Mucosa of stomach (tissue), 1 donor: Measurements from ENCODE around the gene FFAR3.

Experiments
- H3K27me3 ChIP-seq: one replicate; pipeline ENCODE4 v1.7.0; 2013; ENCODE audit warnings: mild to moderate bottlenecking, low read length; ENCODE audit not compliant: control insufficient read depth, insufficient read depth
- H3K36me3 ChIP-seq: one replicate; pipeline ENCODE4 v1.7.0; 2013; ENCODE audit warnings: low read length; ENCODE audit not compliant: control insufficient read depth, insufficient read depth
- H3K4me1 ChIP-seq: one replicate; pipeline ENCODE4 v1.7.0; 2013; ENCODE audit warnings: mild to moderate bottlenecking, low read length; ENCODE audit not compliant: control insufficient read depth, insufficient read depth
- H3K4me3 ChIP-seq: one replicate; pipeline ENCODE4 v1.7.0; 2013; ENCODE audit warnings: low read length
- H3K9ac ChIP-seq: one replicate; pipeline ENCODE4 v1.7.0; 2013; ENCODE audit warnings: mild to moderate bottlenecking, low read length, moderate library complexity
- H3K9me3 ChIP-seq: one replicate; pipeline ENCODE4 v1.7.0; 2013; ENCODE audit warnings: mild to moderate bottlenecking, low read length, moderate library complexity; ENCODE audit not compliant: control insufficient read depth
- donor health status: Pancreatic carcinoma.

The FFAR3 gene

DNA sequence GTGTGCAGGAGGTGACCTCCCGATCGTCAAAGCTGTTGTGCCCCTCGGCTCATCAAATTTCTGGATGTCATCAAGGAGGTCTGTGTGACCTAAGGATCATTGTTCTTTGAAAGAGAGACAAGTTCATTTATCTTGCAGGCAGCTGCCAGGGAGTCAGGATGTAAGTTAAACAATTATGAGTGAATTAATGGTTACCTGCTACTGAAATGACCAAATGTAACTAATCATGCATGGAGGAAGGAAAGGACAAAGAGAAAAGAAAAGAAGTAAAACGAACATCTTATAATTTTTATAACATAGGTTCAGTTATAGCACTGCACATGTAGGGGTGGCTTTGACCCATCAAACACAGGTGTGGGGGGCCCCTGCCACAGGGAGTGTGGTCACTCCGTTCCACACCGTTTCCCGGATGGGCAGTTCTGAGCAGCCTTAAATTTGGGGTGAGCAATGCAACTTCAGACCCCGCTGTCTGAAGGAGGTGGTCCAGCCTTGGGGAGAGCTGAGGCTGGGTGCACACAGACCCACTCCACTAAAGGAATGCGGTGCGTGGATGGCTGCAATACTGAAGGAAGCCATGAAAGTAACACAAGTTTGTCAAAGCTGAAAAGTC, 24.0 kb upstream of the FFAR3 start:
- Histone ChIP-seq H3K36me3 (no peaks in the 10 kb centered on the region), H3K4me1 (no peaks in the 10 kb centered on the region)

DNA sequence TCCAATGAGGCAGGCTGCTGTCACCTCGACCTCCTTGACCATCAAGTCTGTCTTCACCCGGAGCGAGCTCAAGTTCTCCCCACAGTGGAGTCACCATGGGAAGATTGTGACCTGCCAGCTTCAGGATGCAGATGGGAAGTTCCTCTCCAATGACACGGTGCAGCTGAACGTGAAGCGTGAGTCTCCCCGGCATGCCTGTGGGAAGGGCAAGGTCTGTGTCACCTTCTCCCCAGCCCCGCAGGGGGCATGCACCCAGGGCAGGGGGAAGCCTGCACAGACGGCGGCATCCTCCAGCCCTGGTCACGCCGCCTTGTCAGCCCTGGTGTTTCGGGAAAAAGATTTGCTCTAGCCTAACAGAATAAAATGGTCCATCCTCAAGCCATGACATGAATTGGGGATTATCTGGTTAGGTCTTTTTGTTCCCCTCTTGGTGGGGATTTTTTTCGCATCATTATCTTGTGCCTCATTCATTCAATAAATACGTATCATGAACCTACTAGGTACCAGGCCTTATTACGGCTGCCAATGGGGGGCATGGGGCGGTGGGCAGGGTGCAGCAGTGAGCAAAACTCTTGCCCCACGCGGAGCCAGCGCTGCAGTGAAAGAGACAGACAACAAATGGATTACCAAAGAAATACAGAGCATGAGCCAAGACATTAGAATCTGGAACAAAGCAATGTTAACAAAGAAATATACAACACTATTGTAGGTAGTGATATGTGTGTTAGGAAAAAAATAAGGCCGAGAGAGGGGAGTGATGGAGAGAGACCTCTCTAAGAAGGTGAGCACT, 21.9 kb upstream of the FFAR3 start:
- no peak overlapping the region for H3K9ac ChIP-seq
- H3K36me3 ChIP-seq: no peaks in the 10 kb centered on the region
- H3K27me3 ChIP-seq: no peaks in the 10 kb centered on the region
- no peaks in the 10 kb centered on the region for H3K4me1 ChIP-seq
- H3K4me3 ChIP-seq: no peak overlapping the region
- no peaks in the 10 kb centered on the region for H3K9me3 ChIP-seq

More for the DNA sequence above, 24.0 kb upstream of the FFAR3 start:
- Histone ChIP-seq H3K27me3 (no peaks in the 10 kb centered on the region), H3K9ac (no peak overlapping the region), H3K4me3 (no peak overlapping the region), H3K9me3 (no peaks in the 10 kb centered on the region)

DNA sequence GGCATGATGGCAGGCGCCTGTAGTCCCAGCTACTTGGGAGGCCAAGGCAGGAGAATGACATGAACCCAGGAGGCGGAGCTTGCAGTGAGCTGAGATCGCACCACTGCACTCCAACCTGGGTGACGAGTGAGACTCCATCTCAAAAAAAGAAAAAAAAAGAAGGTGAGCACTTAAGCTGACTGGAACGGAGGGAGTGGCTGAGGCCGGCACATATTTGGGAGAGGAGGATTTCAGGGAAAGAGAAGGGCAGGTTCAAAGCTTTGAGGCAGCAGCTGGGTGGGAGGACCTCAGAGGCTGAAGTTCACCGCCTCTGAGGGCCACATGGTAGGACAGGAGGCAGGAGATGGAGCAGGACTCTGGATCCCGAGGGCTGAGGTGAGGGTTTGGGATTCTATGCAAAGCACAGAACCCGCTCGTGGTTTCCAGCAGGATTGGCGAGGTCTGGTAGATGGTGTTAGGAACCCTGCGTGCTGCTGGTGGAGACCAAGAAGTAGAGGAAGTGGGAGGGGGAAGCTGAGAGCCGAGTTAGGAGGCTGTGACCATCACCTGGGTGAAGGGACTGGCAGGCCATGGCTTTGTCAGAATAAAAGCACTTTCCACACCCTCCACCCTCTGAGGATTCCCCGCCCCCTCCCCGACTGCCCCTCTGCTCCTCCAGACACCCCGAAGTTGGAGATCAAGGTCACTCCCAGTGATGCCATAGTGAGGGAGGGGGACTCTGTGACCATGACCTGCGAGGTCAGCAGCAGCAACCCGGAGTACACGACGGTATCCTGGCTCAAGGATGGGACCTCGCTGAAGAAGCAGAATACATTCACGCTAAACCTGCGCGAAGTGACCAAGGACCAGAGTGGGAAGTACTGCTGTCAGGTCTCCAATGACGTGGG, 20.9 kb upstream of the FFAR3 start:
- Histone ChIP-seq H3K4me3 (no peak overlapping the region), H3K9ac (no peak overlapping the region), H3K27me3 (no peaks in the 10 kb centered on the region), H3K4me1 (no peaks in the 10 kb centered on the region), H3K36me3 (no peaks in the 10 kb centered on the region), H3K9me3 (no peaks in the 10 kb centered on the region)

DNA sequence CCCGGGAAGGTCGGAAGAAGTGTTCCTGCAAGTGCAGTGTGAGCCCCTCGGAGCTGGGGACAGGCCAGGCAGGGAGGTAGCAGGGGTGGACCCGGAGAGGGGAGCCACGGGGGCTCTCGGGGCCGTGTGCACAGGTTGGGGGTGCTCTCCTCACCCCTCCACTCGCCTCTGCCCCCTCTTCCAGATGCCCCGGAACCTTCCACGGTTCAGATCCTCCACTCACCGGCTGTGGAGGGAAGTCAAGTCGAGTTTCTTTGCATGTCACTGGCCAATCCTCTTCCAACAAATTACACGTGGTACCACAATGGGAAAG, 20.3 kb upstream of the FFAR3 start:
- Histone ChIP-seq H3K4me3 (no peak overlapping the region), H3K4me1 (no peaks in the 10 kb centered on the region), H3K36me3 (no peaks in the 10 kb centered on the region), H3K9me3 (no peaks in the 10 kb centered on the region), H3K27me3 (no peaks in the 10 kb centered on the region), H3K9ac (no peak overlapping the region)

DNA sequence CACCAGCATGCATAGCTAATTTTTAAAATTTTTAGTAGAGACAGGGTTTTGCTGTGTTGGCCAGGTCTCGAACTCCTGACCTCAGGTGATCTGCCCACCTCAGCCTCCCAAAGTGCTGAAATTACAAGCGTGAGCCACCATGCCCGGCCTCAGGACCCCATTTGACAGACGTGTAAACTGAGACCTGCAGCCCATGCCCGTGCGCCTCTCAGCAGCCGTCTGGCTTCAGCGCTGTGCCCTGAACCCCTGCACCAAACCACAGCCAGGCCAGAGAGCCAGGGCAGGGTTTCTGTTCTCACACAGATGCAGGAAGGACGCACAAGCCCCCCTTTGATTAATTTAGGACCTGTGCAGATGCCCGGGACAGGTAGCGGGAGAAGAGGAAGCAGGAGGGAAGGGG, 17.8 kb upstream of the FFAR3 start:
- Histone ChIP-seq H3K9me3 (no peaks in the 10 kb centered on the region), H3K4me3 (no peak overlapping the region), H3K4me1 (no peaks in the 10 kb centered on the region), H3K27me3 (peaks cover 6% of the 10 kb centered on the region), H3K36me3 (no peaks in the 10 kb centered on the region), H3K9ac (no peak overlapping the region)

DNA sequence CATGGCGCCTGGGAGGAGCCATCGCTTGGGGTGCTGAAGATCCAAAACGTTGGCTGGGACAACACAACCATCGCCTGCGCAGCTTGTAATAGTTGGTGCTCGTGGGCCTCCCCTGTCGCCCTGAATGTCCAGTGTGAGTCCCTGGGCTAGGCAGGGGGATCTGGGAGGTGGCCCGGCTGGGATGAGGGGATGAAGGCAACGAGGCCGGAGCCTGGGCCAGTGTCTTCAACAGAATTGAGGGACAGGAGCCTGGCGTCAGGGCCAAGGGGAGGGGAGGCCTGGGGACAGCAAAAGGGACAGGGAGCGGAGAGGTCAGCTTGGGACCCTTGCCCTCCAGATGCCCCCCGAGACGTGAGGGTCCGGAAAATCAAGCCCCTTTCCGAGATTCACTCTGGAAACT, 17.3 kb upstream of the FFAR3 start:
- Histone ChIP-seq H3K9ac (no peak overlapping the region), H3K4me3 (no peak overlapping the region), H3K36me3 (no peaks in the 10 kb centered on the region), H3K27me3 (peaks cover 9% of the 10 kb centered on the region), H3K9me3 (no peaks in the 10 kb centered on the region), H3K4me1 (no peaks in the 10 kb centered on the region)

DNA sequence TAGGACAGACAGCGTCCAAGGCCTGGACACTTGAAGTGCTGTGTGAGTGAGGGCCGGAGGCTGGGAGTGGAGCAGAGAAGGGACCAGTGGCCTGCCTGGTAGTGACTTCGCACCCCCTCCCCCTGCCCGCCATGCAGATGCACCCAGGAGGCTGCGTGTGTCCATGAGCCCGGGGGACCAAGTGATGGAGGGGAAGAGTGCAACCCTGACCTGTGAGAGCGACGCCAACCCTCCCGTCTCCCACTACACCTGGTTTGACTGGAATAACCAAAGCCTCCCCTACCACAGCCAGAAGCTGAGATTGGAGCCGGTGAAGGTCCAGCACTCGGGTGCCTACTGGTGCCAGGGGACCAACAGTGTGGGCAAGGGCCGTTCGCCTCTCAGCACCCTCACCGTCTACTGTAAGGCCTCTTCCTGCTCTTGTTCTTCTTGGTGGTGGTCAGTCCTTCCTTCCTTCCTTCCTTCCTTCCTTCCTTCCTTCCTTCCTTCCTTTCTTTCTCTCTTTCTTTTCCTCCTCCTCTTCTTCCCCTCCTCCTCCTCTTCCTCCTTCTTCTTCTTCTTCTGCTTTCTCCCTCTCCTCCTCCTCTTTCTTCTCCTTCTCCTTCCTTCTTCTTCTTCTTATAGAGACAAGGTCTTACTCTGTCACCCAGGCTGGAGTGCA, 16.6 kb upstream of the FFAR3 start:
- H3K27me3 ChIP-seq: peaks cover 10% of the 10 kb centered on the region
- no peaks in the 10 kb centered on the region for H3K9me3 ChIP-seq

DNA sequence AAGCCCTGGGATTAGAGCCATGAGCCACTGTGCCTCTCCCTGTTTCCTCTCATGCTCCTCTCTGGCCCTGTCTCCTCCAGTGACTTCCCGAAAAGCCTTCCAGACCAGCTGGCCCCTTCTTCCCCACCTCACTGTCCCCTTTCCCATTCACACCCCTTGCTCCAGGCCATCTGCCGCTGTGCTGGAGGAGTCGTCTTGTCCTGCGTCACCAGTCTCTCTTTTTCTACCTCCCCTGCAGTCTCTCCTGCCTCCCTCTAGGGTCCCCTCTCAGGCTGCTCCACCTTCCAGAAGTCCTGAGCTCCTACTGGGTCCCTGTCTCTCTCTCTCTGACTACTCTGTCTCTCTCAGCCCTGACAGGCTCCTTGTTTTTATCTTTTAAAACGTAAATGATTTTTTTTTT, 15.8 kb upstream of the FFAR3 start:
- Histone ChIP-seq H3K9ac (no peak overlapping the region), H3K36me3 (no peaks in the 10 kb centered on the region), H3K9me3 (no peaks in the 10 kb centered on the region), H3K4me3 (no peak overlapping the region), H3K4me1 (no peaks in the 10 kb centered on the region), H3K27me3 (peaks cover 10% of the 10 kb centered on the region)

More for the DNA sequence above, 16.6 kb upstream of the FFAR3 start:
- H3K36me3 ChIP-seq: no peaks in the 10 kb centered on the region
- no peak overlapping the region for H3K9ac ChIP-seq
- no peak overlapping the region for H3K4me3 ChIP-seq
- no peaks in the 10 kb centered on the region for H3K4me1 ChIP-seq

DNA sequence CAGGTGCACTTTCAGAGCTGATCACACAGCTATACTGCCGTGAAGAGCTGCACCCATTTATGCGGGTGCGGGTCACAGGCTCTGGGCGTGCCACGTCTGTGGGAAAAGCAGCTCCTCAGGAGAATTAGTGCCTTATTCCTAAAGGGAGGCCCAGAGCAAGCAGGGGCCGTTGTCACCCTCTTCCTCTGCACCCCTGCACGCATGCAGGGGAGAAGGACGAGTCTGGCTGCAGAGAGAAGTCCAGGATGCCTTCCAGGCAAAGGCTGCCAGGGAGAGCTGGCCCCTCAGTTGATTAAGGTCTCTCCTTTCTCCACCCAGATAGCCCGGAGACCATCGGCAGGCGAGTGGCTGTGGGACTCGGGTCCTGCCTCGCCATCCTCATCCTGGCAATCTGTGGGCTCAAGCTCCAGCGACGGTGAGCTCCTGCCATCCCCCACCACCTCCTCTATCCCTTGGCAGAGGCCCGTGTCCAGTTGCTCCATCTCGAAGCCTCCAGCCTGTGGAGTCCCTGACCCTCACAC, 13.7 kb upstream of the FFAR3 start:
- Histone ChIP-seq H3K36me3 (no peaks in the 10 kb centered on the region), H3K9ac (no peak overlapping the region), H3K27me3 (peaks cover 10% of the 10 kb centered on the region), H3K4me1 (no peaks in the 10 kb centered on the region), H3K4me3 (no peak overlapping the region), H3K9me3 (no peaks in the 10 kb centered on the region)

DNA sequence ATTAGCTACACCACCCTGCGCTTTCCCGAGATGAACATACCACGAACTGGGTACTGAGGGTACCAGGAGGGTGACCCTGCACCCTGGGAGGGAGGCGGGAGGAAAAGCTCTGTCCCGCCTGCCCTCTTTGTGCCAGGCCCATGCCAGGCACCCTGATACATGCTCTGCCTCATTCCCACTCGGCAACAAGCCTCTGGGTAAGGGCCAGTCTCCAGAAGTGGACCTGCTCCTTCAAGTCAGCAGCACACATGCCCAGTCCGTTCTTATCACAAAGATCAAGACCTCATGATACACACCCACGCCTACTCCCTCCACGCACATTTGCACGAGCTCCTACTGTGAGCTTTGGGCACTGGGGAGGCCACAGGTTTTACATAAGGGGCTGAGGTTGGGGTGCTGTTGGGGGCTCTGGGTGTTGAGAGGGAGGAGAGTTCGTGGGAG, 12.6 kb upstream of the FFAR3 start:
- no peak overlapping the region for H3K4me3 ChIP-seq
- no peaks in the 10 kb centered on the region for H3K9me3 ChIP-seq
- H3K27me3 ChIP-seq: peaks cover 10% of the 10 kb centered on the region
- H3K36me3 ChIP-seq: no peaks in the 10 kb centered on the region
- no peak overlapping the region for H3K9ac ChIP-seq
- H3K4me1 ChIP-seq: no peaks in the 10 kb centered on the region

DNA sequence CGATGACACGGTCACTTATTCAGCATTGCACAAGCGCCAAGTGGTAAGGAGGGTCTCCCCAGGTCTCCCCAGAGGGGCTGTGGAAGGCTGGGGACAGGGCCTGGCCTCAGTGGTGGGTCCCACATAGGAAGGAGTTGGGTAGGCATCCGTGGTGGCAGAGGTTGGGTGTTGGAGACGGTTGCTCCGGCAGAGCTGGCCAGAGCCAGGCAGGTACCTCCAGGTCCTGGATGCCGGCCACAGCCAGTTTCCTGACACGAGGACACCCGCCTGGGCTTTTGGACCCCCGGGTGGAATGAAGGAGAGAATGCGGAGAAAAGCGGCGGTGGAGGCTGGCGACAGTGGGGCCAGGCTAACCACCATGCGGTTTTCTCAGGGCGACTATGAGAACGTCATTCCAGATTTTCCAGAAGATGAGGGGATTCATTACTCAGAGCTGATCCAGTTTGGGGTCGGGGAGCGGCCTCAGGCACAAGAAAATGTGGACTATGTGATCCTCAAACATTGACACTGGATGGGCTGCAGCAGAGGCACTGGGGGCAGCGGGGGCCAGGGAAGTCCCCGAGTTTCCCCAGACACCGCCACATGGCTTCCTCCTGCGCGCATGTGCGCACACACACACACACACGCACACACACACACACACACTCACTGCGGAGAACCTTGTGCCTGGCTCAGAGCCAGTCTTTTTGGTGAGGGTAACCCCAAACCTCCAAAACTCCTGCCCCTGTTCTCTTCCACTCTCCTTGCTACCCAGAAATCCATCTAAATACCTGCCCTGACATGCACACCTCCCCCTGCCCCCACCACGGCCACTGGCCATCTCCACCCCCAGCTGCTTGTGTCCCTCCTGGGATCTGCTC, 11.8 kb upstream of the FFAR3 start:
- Histone ChIP-seq H3K4me3 (no peak overlapping the region), H3K9me3 (no peaks in the 10 kb centered on the region), H3K36me3 (no peaks in the 10 kb centered on the region), H3K27me3 (peaks cover 10% of the 10 kb centered on the region), H3K9ac (no peak overlapping the region), H3K4me1 (no peaks in the 10 kb centered on the region)
